Gastrocnemius medialis (tissue), 4 donors: ENCODE measurements around the gene SLC25A48.

Experiments
- POLR2A ChIP-seq, 2 donors: fragments of 450-650 bp; IDR thresholded peaks; one replicate each; pipeline ENCODE4 v1.6.1; 2017; ENCODE audit warnings: antibody characterized with exemption in 2 of 2, mild to moderate bottlenecking in 2 of 2, moderate library complexity in 2 of 2
- TF ChIP-seq, protein P1 (sequence below), 5 experiments: fragments of 450-650 bp in 3 of 5; fragments of 200-600 bp in 2 of 5; sonication (generic) in 2 of 5; IDR thresholded peaks in 4 of 5; conservative IDR thresholded peaks in 1 of 5; 1 replicate in 4 of 5; 2 replicates in 1 of 5; pipeline ENCODE4 v1.5.1; 2016 to 2019; ENCODE audit warnings: antibody characterized with exemption in 5 of 5, mild to moderate bottlenecking in 3 of 5, moderate library complexity in 3 of 5

DNA sequence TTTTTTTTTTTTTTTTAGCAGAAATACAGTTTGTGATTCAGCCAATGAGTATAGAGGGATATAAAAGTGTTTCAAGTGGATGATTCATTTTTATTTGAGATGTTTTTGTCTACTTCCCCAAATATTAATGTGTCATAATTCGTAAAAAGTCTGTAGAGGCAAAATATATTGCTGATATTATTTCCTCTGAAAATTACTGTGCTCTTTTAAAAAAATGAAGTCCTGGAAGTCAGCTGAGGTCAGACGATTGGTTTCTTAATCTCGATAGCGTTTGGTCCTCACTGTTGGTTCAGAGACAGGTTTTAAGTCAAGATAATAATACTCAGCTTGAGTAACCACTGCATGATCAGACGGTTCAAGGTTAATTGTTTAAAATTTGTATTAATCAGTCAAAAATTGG lies 41.7 kb downstream of the SLC25A48 start:
- TF ChIP-seq, protein P1, sequence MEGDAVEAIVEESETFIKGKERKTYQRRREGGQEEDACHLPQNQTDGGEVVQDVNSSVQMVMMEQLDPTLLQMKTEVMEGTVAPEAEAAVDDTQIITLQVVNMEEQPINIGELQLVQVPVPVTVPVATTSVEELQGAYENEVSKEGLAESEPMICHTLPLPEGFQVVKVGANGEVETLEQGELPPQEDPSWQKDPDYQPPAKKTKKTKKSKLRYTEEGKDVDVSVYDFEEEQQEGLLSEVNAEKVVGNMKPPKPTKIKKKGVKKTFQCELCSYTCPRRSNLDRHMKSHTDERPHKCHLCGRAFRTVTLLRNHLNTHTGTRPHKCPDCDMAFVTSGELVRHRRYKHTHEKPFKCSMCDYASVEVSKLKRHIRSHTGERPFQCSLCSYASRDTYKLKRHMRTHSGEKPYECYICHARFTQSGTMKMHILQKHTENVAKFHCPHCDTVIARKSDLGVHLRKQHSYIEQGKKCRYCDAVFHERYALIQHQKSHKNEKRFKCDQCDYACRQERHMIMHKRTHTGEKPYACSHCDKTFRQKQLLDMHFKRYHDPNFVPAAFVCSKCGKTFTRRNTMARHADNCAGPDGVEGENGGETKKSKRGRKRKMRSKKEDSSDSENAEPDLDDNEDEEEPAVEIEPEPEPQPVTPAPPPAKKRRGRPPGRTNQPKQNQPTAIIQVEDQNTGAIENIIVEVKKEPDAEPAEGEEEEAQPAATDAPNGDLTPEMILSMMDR (IDR thresholded peaks at IDR 0.05 in 4 of 5, conservative IDR thresholded peaks at IDR 0.05 in 1 of 5): no peak
- no peak for TF ChIP-seq POLR2A (IDR thresholded peaks at IDR 0.05)
